ENCODE data around the gene MEGF11.
A peak's percentile ranks its signal among the peaks of the same experiment; 100 is the strongest.

DNA sequence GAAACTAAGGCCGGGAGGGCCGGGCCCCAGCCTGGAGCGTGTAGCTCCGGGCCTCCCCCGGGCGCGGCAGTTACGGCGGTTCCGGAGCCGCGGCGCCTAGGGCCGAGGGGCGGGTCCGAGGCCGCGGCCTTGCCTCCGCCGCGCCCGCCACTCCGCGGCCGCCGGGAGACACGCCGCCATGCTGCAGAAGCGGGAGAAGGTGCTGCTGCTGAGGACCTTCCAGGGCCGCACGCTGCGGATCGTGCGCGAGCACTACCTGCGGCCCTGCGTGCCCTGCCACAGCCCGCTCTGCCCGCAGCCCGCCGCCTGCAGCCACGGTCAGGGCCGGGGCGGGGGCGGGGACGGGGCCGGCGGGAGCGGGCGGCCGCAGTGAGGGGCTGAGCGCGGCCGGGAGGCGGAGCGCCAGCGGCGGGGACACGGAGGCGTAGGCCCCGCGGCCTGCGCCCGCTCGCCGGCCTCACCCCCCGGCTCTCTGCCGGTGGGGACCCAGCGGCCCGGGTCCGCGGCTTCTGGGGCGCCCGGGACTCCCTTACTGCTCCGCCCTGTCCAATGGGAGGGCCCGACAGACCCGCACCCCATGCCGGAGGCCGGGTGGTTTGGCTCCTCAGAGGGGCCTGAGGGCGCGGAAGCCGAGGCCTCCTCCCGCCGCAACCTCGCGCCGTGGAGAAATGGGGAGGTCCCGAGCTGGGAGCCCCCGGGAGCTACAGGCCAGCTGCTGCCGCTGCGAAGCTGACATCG lies 40.0 kb upstream of the MEGF11 start, which contains the start of gene DIS3L:
- TF ChIP-seq, protein P1, sequence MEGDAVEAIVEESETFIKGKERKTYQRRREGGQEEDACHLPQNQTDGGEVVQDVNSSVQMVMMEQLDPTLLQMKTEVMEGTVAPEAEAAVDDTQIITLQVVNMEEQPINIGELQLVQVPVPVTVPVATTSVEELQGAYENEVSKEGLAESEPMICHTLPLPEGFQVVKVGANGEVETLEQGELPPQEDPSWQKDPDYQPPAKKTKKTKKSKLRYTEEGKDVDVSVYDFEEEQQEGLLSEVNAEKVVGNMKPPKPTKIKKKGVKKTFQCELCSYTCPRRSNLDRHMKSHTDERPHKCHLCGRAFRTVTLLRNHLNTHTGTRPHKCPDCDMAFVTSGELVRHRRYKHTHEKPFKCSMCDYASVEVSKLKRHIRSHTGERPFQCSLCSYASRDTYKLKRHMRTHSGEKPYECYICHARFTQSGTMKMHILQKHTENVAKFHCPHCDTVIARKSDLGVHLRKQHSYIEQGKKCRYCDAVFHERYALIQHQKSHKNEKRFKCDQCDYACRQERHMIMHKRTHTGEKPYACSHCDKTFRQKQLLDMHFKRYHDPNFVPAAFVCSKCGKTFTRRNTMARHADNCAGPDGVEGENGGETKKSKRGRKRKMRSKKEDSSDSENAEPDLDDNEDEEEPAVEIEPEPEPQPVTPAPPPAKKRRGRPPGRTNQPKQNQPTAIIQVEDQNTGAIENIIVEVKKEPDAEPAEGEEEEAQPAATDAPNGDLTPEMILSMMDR (IDR thresholded peaks at IDR 0.05): peak in 1 of 4 donors; percentile 3
- TF ChIP-seq POLR2A (IDR thresholded peaks at IDR 0.05): peak; percentile 79

Data from right lobe of liver (tissue), 4 donors.